ENCODE data around the gene MALSU1. TPM values are rescaled to one million over a fixed set of nuclear protein-coding genes. Genes with fewer than 3 reads are reported as not detected.

MALSU1 gene
- total and polyA plus RNA-seq, 12 donors = 31.7 to 120 (median 76.2) TPM

- Histone ChIP-seq H3K27me3 (no peaks in the 10 kb centered on the region), H3K36me3 (replicated peaks in 1 of 2) (no peaks in the 10 kb centered on the region), H3K4me3 (no peak overlapping the region), H3K27ac (no peak overlapping the region), H3K9me3 (replicated peaks in 1 of 3) (no peaks in the 10 kb centered on the region), H3K4me1 (replicated peaks in 1 of 2) (no peaks in the 10 kb centered on the region)
- 71 to 76% (median 75%) methylated on average over 17 to 18 of the region's 18 CpGs for WGBS, 4 donors
- intact Hi-C loops (cut with DNase I) = no loop called here
- no peak for DNase-seq
- TF ChIP-seq POLR2A (IDR thresholded peaks at IDR 0.05) = no peak
- no peak for TF ChIP-seq CTCF (IDR thresholded peaks at IDR 0.05)
Measured at GRCh38 chr7:23285657-23286646, 13.2 kb upstream of the MALSU1 start.

DNA sequence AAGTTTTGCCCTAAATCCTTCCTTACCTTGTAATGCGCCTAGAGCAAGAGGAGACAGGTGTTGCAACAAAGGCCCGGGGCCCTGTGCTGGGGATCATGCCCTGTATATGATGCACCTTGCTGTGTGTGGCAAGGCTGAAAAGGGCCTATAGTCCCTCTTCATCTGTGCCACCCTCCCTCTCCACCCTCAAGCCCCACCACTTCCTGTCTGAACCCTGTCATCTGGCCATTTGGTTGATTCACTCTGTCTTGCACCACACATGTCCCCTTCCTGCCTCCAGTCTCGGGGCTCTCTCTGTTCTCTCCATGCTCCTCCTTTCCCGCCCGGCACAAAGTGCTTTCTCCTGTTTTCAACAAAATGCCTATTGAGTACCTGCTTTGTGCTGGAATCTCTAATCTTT is 11.5 kb upstream of the MALSU1 start:
- Histone ChIP-seq H3K36me3 (replicated peaks in 1 of 2) (no peaks in the 10 kb centered on the region), H3K9me3 (replicated peaks in 1 of 3) (no peaks in the 10 kb centered on the region), H3K4me1 (replicated peaks in 1 of 2) (no peaks in the 10 kb centered on the region), H3K27me3 (no peaks in the 10 kb centered on the region), H3K27ac (no peak overlapping the region), H3K4me3 (no peak overlapping the region)
- WGBS, 4 donors = 82 to 89% (median 85%) methylated on average over 3 to 5 of the region's 5 CpGs
- TF ChIP-seq CTCF (IDR thresholded peaks at IDR 0.05) = no peak
- no peak for TF ChIP-seq POLR2A (IDR thresholded peaks at IDR 0.05)
- intact Hi-C loops (cut with DNase I) = no loop called here
- DNase-seq = no peak

GRCh38 chr7:23290993-23291392 is 8.1 kb upstream of the MALSU1 start:
- H3K27ac ChIP-seq = no peak overlapping the region
- TF ChIP-seq POLR2A (IDR thresholded peaks at IDR 0.05) = no peak
- TF ChIP-seq CTCF (IDR thresholded peaks at IDR 0.05) = no peak
- no peaks in the 10 kb centered on the region for H3K27me3 ChIP-seq
- DNase-seq = no peak
- no peak overlapping the region for H3K4me3 ChIP-seq
- no peaks in the 10 kb centered on the region for H3K36me3 ChIP-seq (replicated peaks in 1 of 2)
- 90 to 94% (median 91%) methylated on average over 9 of the region's 9 CpGs for WGBS, 4 donors
- no peaks in the 10 kb centered on the region for H3K4me1 ChIP-seq (replicated peaks in 1 of 2)
- intact Hi-C loops (cut with DNase I) = no loop called here
- H3K9me3 ChIP-seq (replicated peaks in 1 of 3) = no peaks in the 10 kb centered on the region

DNA sequence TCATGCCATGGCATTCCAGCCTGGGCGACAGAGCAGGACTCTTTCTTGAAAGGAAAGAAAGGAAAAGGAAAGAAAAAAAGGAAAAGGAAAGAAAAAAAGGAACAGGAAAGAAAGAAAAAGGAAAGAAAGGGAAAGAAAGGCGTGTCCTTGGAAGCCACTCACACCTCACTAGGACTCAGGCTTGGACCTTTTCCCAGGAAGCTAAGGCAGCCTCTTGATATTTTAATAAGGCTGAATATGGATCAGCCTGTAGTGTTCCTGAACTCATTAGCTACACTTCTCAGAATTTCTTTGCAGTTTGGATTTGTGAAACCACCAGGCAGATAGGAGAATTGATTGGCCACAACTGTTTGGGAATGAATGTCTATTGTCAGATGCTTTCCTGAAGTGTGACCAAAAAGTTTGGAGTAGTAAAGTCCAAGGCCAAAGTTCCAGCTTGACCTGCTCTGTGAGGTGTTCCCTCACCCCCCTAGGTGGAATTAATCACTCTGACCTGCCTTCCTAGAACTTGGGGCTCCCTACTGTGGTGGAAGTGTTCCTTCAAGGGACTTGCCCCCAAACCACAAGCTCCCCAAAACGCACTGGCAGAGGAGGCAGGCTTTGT is 7.1 kb upstream of the MALSU1 start:
- intact Hi-C loops (cut with DNase I) = no loop called here

More for the DNA sequence above, 7.1 kb upstream of the MALSU1 start:
- H3K9me3 ChIP-seq (replicated peaks in 1 of 3) = no peaks in the 10 kb centered on the region
- H3K27ac ChIP-seq = no peak overlapping the region
- no peaks in the 10 kb centered on the region for H3K27me3 ChIP-seq
- DNase-seq = no peak
- WGBS, 4 donors = 70 to 79% (median 75%) methylated on average over 3 of the region's 3 CpGs
- TF ChIP-seq POLR2A (IDR thresholded peaks at IDR 0.05) = no peak
- TF ChIP-seq CTCF (IDR thresholded peaks at IDR 0.05) = no peak
- no peaks in the 10 kb centered on the region for H3K4me1 ChIP-seq (replicated peaks in 1 of 2)
- no peaks in the 10 kb centered on the region for H3K36me3 ChIP-seq (replicated peaks in 1 of 2)
- no peak overlapping the region for H3K4me3 ChIP-seq
